Measurements from ENCODE around the gene ADAMTS19. TPM values are rescaled to one million over a fixed set of nuclear protein-coding genes. Genes with fewer than 3 reads are reported as not detected.
A peak's percentile ranks its signal among the peaks of the same experiment; 100 is the strongest.
"Not testable (repeated sequence)": the region's sequence is repeated elsewhere in the genome, so short reads cannot be mapped to it uniquely, and the experiment has no call there.

The ADAMTS19 gene
- polyA plus RNA-seq, 3 donors, result 5.2 to 6.1 (median 5.4) TPM

DNA sequence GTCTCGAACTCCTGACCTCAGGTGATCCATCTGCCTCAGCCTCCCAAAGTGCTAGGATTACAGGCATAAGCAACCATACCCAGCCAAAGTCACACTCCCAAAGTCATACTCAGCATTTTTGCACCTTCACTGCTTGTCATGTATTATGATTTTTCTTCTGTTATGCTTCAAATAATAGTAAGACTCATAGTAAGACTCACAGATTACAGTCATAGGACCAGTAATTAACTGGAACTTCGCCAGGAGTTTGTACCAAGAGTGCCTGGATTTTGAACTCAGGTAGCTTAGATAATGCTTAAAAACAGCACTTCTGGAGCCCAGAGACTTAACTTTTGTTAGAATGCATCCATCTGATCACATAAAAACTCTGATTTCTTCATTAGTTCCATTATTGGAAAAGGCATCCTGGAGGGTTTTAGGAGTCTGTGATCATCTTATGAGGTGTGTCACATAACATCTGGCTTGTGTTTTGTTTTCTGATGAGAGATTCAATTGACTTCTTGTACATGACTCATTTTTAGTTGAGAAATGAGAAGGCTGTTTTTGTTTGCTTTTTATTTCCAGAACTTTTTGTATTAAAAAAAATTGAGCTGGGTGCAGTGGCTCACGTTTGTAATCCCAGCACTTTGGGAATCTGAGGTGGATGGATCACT lies 131.5 kb downstream of the ADAMTS19 start:
- DNase-seq, result no peak

DNA sequence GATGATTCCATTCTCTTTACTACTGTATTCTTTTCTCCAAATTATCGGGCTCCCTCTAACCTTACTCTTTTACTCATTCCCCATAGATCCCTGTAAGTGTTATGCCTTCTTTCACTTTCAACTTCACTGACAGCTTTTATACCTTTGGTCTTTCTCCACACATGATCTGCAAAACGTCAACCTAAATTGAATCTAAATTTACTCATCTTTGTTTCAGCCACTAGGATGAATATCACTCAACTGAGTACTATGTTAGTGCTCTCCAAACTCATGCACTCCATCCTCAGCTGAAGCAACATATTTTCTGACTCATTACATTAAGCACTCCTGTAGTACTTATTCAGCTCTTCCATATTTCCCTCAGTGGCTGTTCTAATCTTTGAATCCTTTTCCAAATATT lies 133.4 kb downstream of the ADAMTS19 start:
- no peak for DNase-seq

DNA sequence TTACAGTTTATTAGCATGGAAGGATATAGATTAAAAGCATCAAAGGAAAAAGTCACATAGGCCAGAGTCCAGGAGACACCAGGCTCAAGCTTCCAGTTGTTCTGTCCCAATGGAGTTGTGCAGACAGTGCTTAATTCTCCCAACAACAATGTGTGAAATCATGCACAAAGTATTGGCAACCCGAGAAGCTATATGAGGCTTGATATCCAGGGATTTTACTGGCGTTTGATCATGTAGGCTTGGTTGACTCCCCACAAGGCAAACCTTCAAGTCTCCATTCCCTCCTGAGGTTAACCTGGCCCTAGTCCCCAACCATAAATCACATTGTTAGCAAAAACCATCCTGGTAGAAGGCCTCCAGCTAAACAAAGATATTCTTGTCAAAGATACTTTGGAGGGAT lies 141.5 kb downstream of the ADAMTS19 start:
- DNase-seq, result no peak

DNA sequence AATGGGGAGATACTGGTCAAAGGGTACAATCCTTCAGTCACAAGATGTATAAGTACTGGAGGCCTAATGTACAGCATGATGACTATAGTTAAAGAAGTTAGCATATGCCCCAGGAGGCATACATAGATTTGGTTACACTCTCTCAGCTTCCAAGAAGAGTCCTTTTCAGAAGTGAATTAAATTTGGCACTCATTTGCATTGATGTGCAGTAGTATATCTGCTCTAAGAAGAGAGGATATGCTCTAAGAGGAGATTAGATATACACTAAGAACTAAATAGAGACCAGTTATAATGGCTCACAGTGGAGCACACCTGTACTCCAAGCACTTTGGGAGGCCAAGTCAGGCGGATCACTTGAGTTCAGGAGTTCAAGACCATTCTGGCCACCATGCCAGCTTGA lies 148.3 kb downstream of the ADAMTS19 start:
- DNase-seq, result no peak

DNA sequence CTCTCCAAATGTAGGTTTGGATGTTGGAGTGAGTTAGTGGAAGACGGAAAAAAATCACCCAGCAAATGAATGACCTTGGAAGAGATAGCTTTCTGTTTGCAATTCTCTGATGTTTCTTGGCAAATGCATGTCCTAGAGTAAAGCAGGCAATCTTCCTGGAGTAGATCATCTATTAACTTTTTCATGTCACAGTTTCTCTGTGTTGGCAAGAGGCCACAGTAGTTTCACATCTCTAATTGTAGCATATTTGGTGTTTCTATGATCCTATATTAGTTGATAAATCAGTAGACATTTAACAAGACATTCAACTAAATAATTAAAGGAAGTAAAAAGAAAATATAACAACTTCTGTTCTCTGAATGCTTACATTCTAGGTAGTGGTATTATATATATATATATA lies 149.6 kb downstream of the ADAMTS19 start:
- DNase-seq, result no peak

DNA sequence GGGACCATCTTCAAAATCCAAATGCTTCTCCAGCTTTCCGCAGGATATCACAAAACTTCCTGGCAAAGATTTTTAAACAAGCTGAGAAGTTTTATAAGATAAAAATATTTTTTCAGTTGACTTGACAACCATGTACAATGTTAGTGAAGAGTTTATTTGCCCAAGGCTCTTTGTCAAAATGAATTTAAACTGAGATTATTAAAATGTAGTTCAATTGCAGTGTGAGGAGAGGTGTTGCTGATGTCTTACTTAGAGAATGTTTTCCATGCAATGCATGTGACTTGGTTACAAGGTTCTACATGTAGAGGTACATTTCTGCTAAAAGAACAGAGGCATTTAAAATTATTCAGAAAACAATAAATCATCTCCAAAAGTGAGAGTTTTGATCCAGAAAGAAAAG lies 156.4 kb downstream of the ADAMTS19 start:
- DNase-seq, result no peak

DNA sequence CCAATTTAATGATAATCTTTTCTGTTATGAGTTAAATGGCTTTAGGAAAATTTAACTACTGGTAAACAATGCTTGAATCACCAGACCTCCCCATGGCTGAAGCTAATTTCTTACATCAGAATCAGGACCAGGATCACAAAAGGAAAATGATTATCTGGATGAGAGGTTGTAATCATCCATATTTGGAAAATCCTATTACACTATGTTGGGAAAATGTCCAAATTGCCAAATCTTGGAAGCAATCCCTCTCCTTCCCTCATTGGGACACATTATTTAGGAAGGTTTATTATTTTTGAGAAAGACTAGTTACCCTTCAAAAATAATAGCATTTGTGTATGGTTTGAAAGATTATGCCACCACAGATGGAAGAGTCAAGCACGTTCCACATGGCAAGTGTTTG lies 157.1 kb downstream of the ADAMTS19 start:
- DNase-seq, result no peak

DNA sequence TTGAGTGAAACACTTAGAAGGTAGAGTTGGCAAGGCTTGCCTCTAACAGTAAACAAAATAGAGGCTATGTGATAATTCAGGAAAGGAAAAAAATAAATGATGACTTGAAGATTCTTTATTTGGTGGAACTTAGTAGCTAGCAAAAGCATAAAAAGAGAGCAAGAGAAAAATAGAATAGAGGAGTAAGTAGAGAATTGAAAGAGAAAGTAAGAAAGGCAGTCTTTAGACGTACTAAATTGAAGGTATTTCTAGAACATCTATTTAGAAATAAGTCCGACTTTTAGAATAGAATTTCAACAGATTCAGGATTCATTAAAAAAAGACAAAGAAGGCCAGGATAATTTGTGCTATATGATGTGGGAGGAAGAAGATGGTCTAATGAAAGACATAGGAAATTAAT lies 159.7 kb downstream of the ADAMTS19 start:
- no peak for DNase-seq

DNA sequence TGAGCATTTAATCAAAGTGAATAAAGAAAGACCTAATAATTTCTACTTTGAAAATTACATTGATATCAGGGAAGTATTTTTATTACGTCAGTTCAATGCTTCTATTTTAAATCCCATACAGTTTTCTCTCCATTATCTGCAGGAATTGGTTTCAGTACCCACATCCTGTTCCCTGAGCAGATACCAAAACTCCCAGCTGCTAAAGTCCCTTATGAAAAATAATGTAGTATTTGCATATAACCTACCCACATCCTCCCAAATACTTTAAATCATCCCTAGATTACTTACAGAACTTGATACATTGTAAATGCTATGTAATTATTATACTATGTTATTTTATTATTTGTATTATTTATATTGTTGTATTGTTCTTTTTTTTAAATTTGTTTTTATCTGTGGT lies 162.4 kb downstream of the ADAMTS19 start:
- DNase-seq, result no peak

DNA sequence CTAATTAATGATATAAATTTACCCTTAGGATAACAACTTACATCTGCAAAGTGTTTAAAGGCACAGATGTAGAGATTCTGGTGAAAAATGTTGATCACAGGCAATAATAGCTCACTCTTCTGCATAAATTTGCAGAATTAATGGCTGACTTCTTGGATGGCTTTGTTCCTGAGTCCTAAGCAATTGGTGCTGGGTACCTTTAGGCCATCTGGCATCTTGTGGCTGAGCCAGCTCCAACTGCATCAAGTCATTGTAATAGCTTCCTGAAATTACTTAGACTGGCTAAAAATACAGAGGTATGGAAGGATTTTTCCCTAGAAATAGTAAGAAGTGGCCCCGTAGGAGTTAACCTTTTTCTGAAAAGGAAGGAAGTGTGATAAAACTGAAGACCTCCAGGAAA lies 169.5 kb downstream of the ADAMTS19 start:
- no peak for DNase-seq

DNA sequence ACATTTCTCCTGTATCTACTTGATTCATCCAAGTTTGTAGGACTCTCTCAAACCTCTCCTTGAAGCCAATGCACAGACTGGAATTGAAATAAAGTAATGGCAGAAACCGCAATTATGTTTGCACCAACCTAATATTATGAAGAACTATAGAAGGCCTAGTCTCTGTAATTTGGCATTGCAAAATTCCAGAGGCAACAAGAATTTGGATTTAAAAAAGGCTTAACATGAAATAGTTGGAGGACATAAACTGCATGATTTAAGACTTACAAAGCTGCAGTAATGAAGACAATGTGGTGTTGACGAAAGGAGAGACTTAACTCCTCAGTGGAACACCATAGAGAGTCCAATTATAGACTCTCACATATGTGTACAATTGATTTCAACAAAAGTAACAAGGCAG lies 170.0 kb downstream of the ADAMTS19 start:
- no peak for DNase-seq

DNA sequence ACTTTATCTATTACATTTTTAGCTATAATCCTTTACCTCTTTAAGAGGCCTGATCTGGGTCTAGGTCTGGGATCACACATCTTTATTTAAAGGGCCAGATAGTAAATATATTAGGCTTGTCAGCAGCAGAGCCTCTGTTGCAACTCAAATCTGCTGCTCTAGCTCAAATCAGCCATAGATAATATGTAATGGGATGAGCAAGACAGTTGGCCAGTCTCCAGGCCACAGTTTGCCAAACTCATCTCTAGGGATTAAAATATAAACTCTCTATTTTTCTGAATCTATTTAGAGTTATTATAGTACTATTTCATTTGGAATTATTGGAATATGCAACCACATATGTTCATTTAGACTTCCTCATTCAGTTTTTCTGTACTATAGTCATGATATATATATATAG lies 171.9 kb downstream of the ADAMTS19 start:
- no peak for DNase-seq

DNA sequence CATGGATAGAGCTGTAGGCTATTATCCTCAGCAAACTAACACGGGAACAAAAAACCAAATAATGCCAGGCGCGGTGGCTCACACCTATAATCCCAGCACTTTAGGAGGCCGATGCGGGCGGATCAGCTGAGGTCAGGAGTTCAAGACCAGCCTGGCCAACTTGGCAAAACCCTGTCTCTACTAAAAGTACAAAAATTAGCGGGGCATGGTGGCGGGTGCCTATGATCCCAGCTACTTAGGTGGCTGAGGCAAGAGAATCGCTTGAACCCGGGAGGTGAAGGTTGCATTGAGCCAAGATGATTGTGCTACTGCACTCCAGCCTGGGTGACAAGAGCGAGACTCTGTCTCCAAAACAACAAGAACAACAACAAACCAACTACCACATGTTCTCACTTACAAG lies 177.4 kb downstream of the ADAMTS19 start:
- not testable (repeated sequence) for DNase-seq

DNA sequence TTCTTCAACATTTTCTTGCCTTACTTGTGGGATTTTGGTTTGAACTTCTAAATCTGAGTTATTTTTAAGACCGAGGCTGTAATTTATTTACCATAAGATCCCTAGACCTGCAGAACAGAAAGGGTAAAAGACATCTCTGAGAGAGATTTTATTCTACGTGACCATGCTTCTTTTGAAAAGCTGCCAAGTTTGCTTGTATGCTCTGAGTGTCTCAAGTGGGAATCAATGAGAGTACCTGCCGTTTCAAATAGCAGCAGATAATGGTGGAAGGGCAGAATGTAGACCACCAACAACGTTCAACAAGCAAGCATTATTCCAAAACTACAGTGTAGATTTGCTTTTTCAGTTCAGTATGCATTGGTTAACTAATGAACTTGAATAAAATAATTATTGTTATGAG lies 179.2 kb downstream of the ADAMTS19 start:
- no peak for DNase-seq

DNA sequence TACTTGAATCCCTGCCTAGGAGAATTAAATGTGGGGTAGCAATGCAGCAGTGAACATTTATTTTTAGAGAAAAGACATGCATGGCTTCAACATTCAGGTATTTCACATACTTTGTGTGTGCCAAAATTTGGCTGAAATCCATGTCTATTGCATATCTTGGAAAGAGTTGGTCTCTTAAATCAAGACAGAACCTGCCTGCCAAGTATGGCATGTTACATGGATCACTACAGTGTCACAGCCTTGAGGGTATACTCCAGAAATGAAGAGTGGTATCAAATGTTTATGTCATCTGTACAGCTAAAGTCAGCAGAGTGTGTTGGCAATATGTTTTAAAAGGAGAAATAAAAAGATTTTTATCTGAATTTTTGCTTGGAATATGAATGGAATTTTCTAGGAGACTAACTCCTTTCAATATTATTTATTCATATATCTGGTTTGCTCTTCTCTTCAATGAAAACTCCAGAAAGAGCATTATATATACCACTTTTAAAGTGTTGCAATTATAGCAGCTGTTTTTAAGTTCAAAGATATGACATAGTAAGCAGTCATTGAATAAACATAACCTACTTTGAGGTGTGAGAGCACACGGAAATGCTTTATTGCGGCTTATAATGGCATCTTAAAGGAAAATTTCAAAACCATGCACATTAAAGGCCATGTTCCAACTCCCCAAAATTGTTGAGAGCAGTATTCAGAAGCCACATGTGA lies 192.4 kb downstream of the ADAMTS19 start:
- no peak for DNase-seq

DNA sequence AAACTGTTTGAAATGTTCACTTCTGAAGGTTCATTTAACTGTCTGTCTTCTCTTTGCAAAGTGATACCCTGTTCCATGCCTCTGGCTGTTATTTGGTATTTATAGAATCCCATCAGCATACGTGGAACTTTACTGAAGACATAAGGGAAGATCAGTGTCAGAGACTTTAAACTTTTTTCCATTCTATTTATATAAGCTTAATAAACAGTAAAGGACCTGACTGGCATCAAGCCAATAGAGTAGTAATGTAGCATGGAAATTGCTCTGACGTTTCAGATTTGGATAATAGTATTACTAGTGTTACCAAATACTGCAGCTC lies 192.9 kb downstream of the ADAMTS19 start:
- DNase-seq, result no peak

DNA sequence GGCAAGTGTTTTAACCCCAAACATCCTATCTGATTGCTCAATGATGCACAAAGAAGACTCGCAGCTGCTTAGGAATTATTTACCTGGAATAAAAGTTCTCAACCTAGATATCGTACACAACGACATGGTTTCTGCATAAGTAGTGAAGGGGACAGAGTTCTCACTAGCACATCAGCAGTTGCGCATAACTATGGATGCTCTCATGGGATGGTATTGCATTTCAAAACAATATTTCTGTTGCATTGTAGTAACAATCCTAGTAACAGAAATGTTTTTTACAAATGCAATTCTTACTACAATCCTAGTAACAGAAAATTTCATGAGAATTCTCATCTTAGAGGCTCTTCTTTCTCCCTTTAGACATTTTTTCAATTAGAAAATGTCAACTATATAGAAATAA lies 193.3 kb downstream of the ADAMTS19 start:
- no peak for DNase-seq

DNA sequence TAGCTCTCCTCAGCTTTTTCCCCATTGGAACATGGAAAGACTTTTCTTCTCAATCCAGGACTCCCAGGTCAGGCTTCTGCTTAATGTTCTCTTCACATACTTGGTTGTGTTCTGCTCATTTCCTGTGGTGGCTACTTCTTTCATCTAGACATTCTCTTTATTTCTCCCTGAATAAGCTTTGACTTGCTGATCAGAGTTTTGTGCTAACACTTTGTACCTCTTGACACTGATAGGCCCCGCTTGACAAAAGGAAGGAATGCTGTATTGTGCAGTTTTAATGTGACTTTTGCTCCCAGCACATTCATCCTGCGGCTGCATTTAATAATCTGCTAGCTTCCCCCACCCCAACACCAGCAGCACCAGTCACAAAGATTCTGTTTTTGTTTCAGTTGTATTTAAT lies 196.9 kb downstream of the ADAMTS19 start:
- no peak for DNase-seq

DNA sequence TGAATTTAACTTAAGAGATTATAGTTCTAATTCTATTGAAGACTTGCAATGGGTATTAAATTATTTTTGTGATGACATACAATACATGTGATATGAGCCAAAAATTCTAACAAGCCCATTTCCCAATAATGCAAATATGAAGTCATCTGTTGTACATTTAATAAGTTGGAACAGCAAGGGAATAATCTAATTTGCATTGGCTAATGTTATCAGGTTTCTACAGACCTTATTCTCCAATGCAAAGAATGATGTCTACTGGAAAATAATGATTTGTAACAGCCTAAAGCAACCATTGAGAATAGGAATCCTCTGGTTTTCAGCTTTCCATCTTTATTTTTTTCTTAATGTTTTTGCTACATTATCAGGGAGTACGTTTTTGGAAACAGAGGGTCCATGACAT lies 198.7 kb downstream of the ADAMTS19 start:
- no peak for DNase-seq

DNA sequence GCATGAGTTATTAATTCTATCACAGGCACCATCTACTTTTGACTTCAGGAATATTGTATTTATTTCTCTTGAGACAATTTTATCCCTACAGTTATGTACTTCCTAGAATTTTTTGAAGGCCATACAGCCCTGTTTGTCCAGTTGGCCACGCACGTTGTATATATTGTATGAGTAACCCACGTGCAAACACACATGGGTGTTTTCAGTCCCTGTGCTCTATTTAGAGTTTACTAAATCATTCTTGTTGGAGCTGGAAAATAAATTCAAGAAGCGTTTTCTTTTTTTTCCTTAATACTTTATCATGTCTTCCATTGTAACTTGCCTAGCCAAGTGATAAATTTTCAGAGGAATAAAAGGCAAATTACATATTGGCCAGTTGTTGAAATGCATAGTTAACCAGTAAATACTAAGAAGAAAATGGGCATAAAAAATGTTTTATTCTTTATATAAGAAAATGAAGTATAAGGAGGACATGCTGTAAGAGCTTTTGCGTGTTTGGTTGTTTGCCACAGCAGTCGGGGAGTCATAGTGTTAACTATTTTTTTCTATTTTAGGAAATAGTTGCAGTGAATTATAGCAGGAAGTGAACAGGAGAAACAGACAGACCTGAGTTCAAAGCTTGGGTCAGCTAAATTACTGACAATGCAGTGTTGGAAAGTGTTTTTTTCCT lies 201.4 kb downstream of the ADAMTS19 start:
- no peak for DNase-seq

DNA sequence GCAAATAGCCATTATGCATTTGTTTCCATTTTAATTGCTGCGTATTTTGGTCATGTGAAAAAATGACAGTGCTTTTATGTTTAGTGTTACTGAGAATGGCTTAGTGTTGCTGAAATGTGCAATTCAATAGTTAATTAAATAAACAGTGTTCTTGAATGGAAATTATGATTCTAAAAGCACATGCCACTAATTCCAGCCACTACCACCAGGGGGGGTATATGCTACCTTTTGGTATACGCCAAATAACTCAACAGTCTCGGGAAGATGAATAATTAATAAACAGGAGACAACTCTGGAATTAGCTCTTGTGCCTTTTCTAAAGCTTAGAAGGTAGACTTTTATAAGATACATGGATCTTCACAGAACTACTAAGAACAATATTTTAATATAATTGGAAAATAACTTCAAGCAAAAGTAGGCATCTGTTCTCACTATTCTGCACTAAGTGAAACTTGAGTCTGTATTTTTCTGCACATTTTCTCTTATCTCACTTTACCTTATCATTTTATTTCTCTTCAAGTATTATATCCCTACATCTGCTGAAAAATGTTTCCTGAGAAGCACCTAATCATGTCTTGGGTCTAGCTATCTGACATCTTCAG lies 204.3 kb downstream of the ADAMTS19 start:
- DNase-seq, result peak; percentile 7

DNA sequence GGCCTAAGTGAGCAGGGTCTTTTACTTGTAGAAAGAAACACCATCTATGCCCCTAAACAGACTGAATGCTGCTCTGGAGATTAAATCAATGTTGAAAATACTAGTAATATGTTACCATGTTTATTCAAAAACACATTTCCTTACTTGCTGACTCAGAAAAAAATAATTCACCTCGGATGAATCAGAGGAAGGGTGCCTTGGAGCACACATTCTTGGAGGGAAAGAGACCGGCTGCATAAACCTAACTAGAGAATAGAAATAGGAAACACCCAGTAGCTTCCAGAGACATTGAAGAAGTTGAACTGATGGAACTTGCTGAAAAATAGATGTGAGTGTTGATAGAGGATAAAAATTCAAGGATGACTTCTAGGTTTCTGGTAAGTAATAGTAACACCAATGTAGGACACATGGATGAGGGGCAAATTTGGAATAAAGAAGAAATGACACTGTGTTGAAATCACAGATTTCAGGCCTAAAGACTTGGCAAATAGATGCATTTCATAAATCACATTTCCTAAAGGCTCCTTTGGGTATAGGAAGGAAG lies 210.9 kb downstream of the ADAMTS19 start:
- DNase-seq, result no peak

DNA sequence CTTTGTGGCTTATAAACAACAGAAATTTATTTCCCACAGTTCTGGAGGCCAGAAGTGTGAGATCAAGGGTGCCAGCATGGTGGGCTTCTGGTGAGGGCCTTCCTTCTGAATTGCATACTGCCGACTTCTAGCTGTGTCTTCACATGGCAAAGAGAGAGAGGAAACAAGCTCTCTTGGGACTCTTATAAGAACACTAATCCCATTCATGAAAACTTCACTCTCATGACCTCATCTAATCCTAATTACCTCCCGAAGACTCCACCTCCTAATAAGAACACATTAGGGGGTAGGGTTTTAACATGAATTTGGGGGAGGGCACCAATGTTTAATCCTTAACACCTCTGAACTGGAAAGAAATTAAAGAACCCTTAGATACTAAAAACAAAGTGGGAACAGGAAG lies 211.9 kb downstream of the ADAMTS19 start:
- DNase-seq, result no peak

All from renal pelvis (tissue), 4 donors.